Fibroblast of lung (primary cell): Measurements from ENCODE around the gene NRCAM.

Experiments used
- EZH2 ChIP-seq: IDR thresholded peaks from 2 replicates; pipeline ENCODE4 v1.5.1; 2012; ENCODE audit warnings: low read length, control low read depth, mild to moderate bottlenecking; ENCODE audit errors: missing control alignments
- TF ChIP-seq, protein P1 (sequence below), 2 donors: IDR thresholded peaks in 1 of 2; conservative IDR thresholded peaks in 1 of 2; 1 replicate in 1 of 2; 2 replicates in 1 of 2; pipeline ENCODE4 v1.5.1; 2011 to 2012; ENCODE audit warnings: low read length in 2 of 2, control low read depth in 1 of 2, inconsistent platforms in 1 of 2, low read depth in 1 of 2, mild to moderate bottlenecking in 1 of 2

DNA sequence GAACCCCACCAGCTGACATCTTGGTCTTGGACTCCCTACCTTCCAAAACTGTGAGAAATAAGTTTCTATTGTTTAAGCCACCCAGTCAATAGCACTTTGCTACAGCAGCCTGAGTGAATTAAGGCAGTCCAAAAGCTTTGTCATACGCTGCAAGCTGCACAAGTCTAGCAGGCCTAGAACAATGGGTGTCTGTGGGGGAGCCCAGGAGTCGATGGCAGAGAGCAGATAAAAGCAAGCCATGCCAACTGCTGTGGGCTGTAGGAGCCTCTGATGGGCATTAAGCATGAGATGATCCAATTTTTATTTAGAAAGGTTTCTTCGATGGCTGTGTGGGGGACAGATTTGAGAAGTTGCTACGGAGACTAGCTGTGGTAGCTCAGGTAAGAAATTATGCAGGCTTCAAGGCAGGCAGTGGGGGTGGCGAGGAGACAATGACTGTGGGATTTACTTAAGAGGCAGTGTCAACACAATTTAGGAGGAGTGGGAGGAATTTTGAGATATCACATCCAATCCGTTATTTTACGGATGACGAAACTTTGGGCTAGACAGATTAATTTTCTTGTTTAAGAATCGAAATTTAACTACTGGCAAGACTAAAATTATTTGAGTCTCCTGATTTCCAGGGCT, 110.4 kb downstream of the NRCAM start:
- TF ChIP-seq, protein P1, sequence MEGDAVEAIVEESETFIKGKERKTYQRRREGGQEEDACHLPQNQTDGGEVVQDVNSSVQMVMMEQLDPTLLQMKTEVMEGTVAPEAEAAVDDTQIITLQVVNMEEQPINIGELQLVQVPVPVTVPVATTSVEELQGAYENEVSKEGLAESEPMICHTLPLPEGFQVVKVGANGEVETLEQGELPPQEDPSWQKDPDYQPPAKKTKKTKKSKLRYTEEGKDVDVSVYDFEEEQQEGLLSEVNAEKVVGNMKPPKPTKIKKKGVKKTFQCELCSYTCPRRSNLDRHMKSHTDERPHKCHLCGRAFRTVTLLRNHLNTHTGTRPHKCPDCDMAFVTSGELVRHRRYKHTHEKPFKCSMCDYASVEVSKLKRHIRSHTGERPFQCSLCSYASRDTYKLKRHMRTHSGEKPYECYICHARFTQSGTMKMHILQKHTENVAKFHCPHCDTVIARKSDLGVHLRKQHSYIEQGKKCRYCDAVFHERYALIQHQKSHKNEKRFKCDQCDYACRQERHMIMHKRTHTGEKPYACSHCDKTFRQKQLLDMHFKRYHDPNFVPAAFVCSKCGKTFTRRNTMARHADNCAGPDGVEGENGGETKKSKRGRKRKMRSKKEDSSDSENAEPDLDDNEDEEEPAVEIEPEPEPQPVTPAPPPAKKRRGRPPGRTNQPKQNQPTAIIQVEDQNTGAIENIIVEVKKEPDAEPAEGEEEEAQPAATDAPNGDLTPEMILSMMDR (conservative IDR thresholded peaks at IDR 0.05 in 1 of 2, IDR thresholded peaks at IDR 0.05 in 1 of 2; ENCODE audit: low read depth in 1 of 2, low read length in 2 of 2) = no peak
- no peak for TF ChIP-seq EZH2
